Stimulated activated CD4-positive, alpha-beta T cell treated with anti-CD3 and anti-CD28 coated beads, TNF-alpha, amount 100 ng/mL, for 4 hours (primary cell): ENCODE data around the gene NEIL3.

Experiments
- DNase-seq, 3 experiments: peaks; one replicate each; pipeline ENCODE4 v3.0.0-alpha.2; 2020; ENCODE audit warnings: low read depth in 3 of 3

Gene NEIL3

GRCh38 chr4:177309522-177310371 lies at the start of gene NEIL3:
TSS of gene NEIL3 (plus strand) at chr4:177309874. CDS start at chr4:177309954, 80 bp downstream.
- DNase-seq: peak; percentile 90 to 97 (median 92)

GRCh38 chr4:177263818-177264217 lies 45.9 kb upstream of the NEIL3 start:
- no peak for DNase-seq

GRCh38 chr4:177264788-177265422 lies 44.8 kb upstream of the NEIL3 start:
- no peak for DNase-seq

GRCh38 chr4:177265729-177266128 lies 43.9 kb upstream of the NEIL3 start:
- DNase-seq: no peak

- DNase-seq: no peak
Observed at GRCh38 chr4:177266506-177266905, 43.2 kb upstream of the NEIL3 start.

GRCh38 chr4:177267911-177268310 lies 41.8 kb upstream of the NEIL3 start:
- no peak for DNase-seq

- no peak for DNase-seq
Observed at GRCh38 chr4:177271091-177271490, 38.6 kb upstream of the NEIL3 start.

- no peak for DNase-seq
Observed at GRCh38 chr4:177271915-177272766, 37.5 kb upstream of the NEIL3 start.

GRCh38 chr4:177275999-177276398 lies 33.7 kb upstream of the NEIL3 start:
- DNase-seq: no peak

GRCh38 chr4:177281351-177281909 lies 28.2 kb upstream of the NEIL3 start:
- no peak for DNase-seq

- DNase-seq: no peak
Observed at GRCh38 chr4:177282284-177282835, 27.3 kb upstream of the NEIL3 start.

- DNase-seq: no peak
Observed at GRCh38 chr4:177283167-177283566, 26.5 kb upstream of the NEIL3 start.

- DNase-seq: no peak
Observed at GRCh38 chr4:177285953-177286352, 23.7 kb upstream of the NEIL3 start.

GRCh38 chr4:177287255-177287654 lies 22.4 kb upstream of the NEIL3 start:
- DNase-seq: no peak

- no peak for DNase-seq
Observed at GRCh38 chr4:177288335-177288734, 21.3 kb upstream of the NEIL3 start.

GRCh38 chr4:177290780-177291179 lies 18.9 kb upstream of the NEIL3 start:
- DNase-seq: no peak

GRCh38 chr4:177292171-177292570 lies 17.5 kb upstream of the NEIL3 start:
- no peak for DNase-seq

GRCh38 chr4:177293208-177294033 lies 16.3 kb upstream of the NEIL3 start:
- DNase-seq: no peak

GRCh38 chr4:177297785-177298391 lies 11.8 kb upstream of the NEIL3 start:
- no peak for DNase-seq

- DNase-seq: no peak
Observed at GRCh38 chr4:177301126-177301639, 8.5 kb upstream of the NEIL3 start.
